ENCODE results near the gene GIN1. TPM values are rescaled to one million over a fixed set of nuclear protein-coding genes. Genes with fewer than 3 reads are reported as not detected.

Gene GIN1
- total and polyA plus RNA-seq, 10 of the 15 experiments (the other 5 are each of a cell fraction or from before 2014, with no cell fraction given): 3.3 to 9.7 (median 6.8) TPM

- ChIA-PET SMC1A (ENCODE audit: uncharacterized antibody, unreplicated experiment) (no interaction called here), CTCF (no interaction called here), POLR2A (no interaction called here), RAD21 (ENCODE audit: unreplicated experiment) (no interaction called here)
- Histone ChIP-seq H3K9ac (ENCODE audit: control insufficient read depth, insufficient read depth, low read length) (no peak overlapping the region), H3K27me3 (replicated peaks in 1 of 2; ENCODE audit: control insufficient read depth in 2 of 2, insufficient read depth in 2 of 2, low read length in 1 of 2) (no peaks in the 10 kb centered on the region), H3K4me2 (ENCODE audit: control insufficient read depth, insufficient read depth) (no peak overlapping the region), H2AFZ (ENCODE audit: control insufficient read depth, low read depth, low read length) (no peak overlapping the region), H3K4me1 (ENCODE audit: control insufficient read depth, insufficient read depth, low read length) (no peaks in the 10 kb centered on the region), H3K36me3 (ENCODE audit: control insufficient read depth in 2 of 2, insufficient read depth in 2 of 2, low read length in 1 of 2) (no peaks in the 10 kb centered on the region), H3K79me2 (ENCODE audit: control insufficient read depth, insufficient read depth, low read length) (no peaks in the 10 kb centered on the region), H3K27ac (ENCODE audit: control insufficient read depth, insufficient read depth) (no peak overlapping the region), H3K9me3 (replicated peaks; ENCODE audit: control insufficient read depth, insufficient read depth, low read length) (no peaks in the 10 kb centered on the region), H4K20me1 (ENCODE audit: control insufficient read depth, insufficient read depth) (no peaks in the 10 kb centered on the region), H3K4me3 (no peak overlapping the region)
- no peak for TF ChIP-seq NR2C1 (IDR thresholded peaks at IDR 0.05)
- TF ChIP-seq, protein P1, sequence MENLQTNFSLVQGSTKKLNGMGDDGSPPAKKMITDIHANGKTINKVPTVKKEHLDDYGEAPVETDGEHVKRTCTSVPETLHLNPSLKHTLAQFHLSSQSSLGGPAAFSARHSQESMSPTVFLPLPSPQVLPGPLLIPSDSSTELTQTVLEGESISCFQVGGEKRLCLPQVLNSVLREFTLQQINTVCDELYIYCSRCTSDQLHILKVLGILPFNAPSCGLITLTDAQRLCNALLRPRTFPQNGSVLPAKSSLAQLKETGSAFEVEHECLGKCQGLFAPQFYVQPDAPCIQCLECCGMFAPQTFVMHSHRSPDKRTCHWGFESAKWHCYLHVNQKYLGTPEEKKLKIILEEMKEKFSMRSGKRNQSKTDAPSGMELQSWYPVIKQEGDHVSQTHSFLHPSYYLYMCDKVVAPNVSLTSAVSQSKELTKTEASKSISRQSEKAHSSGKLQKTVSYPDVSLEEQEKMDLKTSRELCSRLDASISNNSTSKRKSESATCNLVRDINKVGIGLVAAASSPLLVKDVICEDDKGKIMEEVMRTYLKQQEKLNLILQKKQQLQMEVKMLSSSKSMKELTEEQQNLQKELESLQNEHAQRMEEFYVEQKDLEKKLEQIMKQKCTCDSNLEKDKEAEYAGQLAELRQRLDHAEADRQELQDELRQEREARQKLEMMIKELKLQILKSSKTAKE (IDR thresholded peaks at IDR 0.05; ENCODE audit: low read depth, poor library complexity, severe bottlenecking): no peak
- TF ChIP-seq EED (IDR thresholded peaks at IDR 0.05; ENCODE audit: low read depth): no peak
- WGBS (ENCODE audit: insufficient coverage, insufficient replicate concordance, low lambda C conversion rate, missing lambda C conversion rate): 30% methylated on average over 3 of the region's 3 CpGs
- DNase-seq (ENCODE audit: low read depth, low spot score) (no peak), FAIRE-seq (no peak), ATAC-seq (no peak)
- BruUV-seq (replicated peaks): no TSS peak
- intact Hi-C loops (cut with micrococcal nuclease; ENCODE audit: unreplicated experiment): no loop called here
- in situ Hi-C loops (cut with MboI): no loop called here
Observed at GRCh38 chr5:103060424-103060954, 59.4 kb downstream of the GIN1 start.

DNA sequence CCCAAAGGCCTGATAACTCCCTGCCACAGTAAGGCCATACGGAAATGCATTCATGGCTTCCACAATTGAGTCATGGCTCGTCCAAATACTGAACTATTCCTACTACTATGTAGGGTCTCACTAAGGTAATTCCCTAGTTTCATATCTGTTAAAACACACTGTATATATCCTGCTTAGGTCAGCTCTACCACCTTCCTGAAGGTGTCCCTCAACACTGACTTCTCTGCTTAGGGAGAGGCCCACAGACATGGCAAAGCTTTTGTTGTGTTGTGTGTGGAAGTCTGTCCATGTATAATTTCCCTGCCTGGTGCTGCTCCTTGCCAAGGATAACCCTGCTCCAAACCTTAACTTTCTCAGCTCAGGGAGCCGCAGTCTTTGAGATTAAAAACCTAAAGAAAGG is 60.4 kb downstream of the GIN1 start:
- ChIA-PET CTCF (interaction anchor here (1.2 kb wide), 1 partner anchor 29 kb away, joined by 3 read pairs; no protein-coding TSS in a partner anchor), SMC1A (ENCODE audit: uncharacterized antibody, unreplicated experiment) (interaction anchor here (1.1 kb wide), 1 partner anchor 260 kb away, joined by 3 read pairs; no protein-coding TSS in a partner anchor), POLR2A (no interaction called here), RAD21 (ENCODE audit: unreplicated experiment) (no interaction called here)
- no peak overlapping the region for H2AFZ ChIP-seq (ENCODE audit: control insufficient read depth, low read depth, low read length)
- no peaks in the 10 kb centered on the region for H3K9me3 ChIP-seq (replicated peaks; ENCODE audit: control insufficient read depth, insufficient read depth, low read length)
- no peaks in the 10 kb centered on the region for H3K27me3 ChIP-seq (replicated peaks in 1 of 2; ENCODE audit: control insufficient read depth in 2 of 2, insufficient read depth in 2 of 2, low read length in 1 of 2)
- no peak overlapping the region for H3K27ac ChIP-seq (ENCODE audit: control insufficient read depth, insufficient read depth)
- intact Hi-C loops (cut with micrococcal nuclease; ENCODE audit: unreplicated experiment) (no loop called here), in situ Hi-C loops (cut with MboI) (no loop called here)
- no peaks in the 10 kb centered on the region for H3K36me3 ChIP-seq (ENCODE audit: control insufficient read depth in 2 of 2, insufficient read depth in 2 of 2, low read length in 1 of 2)
- H3K4me2 ChIP-seq (ENCODE audit: control insufficient read depth, insufficient read depth): no peak overlapping the region
- H4K20me1 ChIP-seq (ENCODE audit: control insufficient read depth, insufficient read depth): no peaks in the 10 kb centered on the region
- H3K4me3 ChIP-seq: no peak overlapping the region
- ATAC-seq (no peak), FAIRE-seq (no peak), DNase-seq (ENCODE audit: low read depth, low spot score) (no peak)
- no peaks in the 10 kb centered on the region for H3K4me1 ChIP-seq (ENCODE audit: control insufficient read depth, insufficient read depth, low read length)
- BruUV-seq (replicated peaks): no TSS peak
- no peak overlapping the region for H3K9ac ChIP-seq (ENCODE audit: control insufficient read depth, insufficient read depth, low read length)
- 45% methylated on average over 3 of the region's 3 CpGs for WGBS (ENCODE audit: insufficient coverage, insufficient replicate concordance, low lambda C conversion rate, missing lambda C conversion rate)
- no peaks in the 10 kb centered on the region for H3K79me2 ChIP-seq (ENCODE audit: control insufficient read depth, insufficient read depth, low read length)
- TF ChIP-seq KLF5 (IDR thresholded peaks at IDR 0.05; ENCODE audit: partially characterized antibody): no peak
- TF ChIP-seq, protein P2, sequence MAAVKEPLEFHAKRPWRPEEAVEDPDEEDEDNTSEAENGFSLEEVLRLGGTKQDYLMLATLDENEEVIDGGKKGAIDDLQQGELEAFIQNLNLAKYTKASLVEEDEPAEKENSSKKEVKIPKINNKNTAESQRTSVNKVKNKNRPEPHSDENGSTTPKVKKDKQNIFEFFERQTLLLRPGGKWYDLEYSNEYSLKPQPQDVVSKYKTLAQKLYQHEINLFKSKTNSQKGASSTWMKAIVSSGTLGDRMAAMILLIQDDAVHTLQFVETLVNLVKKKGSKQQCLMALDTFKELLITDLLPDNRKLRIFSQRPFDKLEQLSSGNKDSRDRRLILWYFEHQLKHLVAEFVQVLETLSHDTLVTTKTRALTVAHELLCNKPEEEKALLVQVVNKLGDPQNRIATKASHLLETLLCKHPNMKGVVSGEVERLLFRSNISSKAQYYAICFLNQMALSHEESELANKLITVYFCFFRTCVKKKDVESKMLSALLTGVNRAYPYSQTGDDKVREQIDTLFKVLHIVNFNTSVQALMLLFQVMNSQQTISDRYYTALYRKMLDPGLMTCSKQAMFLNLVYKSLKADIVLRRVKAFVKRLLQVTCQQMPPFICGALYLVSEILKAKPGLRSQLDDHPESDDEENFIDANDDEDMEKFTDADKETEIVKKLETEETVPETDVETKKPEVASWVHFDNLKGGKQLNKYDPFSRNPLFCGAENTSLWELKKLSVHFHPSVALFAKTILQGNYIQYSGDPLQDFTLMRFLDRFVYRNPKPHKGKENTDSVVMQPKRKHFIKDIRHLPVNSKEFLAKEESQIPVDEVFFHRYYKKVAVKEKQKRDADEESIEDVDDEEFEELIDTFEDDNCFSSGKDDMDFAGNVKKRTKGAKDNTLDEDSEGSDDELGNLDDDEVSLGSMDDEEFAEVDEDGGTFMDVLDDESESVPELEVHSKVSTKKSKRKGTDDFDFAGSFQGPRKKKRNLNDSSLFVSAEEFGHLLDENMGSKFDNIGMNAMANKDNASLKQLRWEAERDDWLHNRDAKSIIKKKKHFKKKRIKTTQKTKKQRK (IDR thresholded peaks at IDR 0.05; ENCODE audit: low read depth, low read length): no peak
- no peak for TF ChIP-seq FOS (IDR thresholded peaks at IDR 0.05; ENCODE audit: borderline replicate concordance, extremely low read depth, insufficient read length)
- TF ChIP-seq GATAD2B (conservative IDR thresholded peaks at IDR 0.05; ENCODE audit: low read depth): no peak
- TF ChIP-seq CBX3 (IDR thresholded peaks at IDR 0.05; ENCODE audit: borderline replicate concordance, low read depth): no peak
- TF ChIP-seq, protein P3, sequence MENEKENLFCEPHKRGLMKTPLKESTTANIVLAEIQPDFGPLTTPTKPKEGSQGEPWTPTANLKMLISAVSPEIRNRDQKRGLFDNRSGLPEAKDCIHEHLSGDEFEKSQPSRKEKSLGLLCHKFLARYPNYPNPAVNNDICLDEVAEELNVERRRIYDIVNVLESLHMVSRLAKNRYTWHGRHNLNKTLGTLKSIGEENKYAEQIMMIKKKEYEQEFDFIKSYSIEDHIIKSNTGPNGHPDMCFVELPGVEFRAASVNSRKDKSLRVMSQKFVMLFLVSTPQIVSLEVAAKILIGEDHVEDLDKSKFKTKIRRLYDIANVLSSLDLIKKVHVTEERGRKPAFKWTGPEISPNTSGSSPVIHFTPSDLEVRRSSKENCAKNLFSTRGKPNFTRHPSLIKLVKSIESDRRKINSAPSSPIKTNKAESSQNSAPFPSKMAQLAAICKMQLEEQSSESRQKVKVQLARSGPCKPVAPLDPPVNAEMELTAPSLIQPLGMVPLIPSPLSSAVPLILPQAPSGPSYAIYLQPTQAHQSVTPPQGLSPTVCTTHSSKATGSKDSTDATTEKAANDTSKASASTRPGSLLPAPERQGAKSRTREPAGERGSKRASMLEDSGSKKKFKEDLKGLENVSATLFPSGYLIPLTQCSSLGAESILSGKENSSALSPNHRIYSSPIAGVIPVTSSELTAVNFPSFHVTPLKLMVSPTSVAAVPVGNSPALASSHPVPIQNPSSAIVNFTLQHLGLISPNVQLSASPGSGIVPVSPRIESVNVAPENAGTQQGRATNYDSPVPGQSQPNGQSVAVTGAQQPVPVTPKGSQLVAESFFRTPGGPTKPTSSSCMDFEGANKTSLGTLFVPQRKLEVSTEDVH (IDR thresholded peaks at IDR 0.05; ENCODE audit: low read depth, partially characterized antibody): no peak
